HG03025 (cell line): ENCODE results near the gene MSH4.
"Not testable (repeated sequence)": the region's sequence is repeated elsewhere in the genome, so short reads cannot be mapped to it uniquely, and the experiment has no call there.

Experiments
- ATAC-seq: cut with Tn5 transposase; IDR thresholded peaks from one replicate; pipeline ENCODE4 v1.9.1; 2021; ENCODE audit warnings: mild to moderate bottlenecking, moderate library complexity; ENCODE audit not compliant: unreplicated experiment, low FRiP score

The MSH4 gene

DNA sequence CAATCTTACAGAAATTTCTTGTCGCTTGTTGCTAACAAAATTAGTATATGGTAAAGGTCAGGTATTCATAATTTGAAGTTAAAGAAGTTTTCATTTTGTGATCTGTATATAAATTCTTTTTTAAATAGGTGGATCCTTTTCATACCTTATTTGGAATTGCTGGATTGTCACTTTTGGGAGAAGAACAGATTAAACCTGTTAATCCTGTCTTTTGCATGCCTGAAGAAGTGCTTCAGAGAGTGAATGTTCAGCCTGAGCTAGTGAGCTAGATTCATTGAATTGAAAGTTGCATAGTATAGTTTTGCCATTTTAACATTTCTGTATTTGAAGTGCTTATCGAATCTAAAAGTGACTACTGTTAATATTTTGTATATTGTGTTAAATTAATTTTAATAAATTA, 2.3 kb upstream of the MSH4 start:
- no peak for ATAC-seq

DNA sequence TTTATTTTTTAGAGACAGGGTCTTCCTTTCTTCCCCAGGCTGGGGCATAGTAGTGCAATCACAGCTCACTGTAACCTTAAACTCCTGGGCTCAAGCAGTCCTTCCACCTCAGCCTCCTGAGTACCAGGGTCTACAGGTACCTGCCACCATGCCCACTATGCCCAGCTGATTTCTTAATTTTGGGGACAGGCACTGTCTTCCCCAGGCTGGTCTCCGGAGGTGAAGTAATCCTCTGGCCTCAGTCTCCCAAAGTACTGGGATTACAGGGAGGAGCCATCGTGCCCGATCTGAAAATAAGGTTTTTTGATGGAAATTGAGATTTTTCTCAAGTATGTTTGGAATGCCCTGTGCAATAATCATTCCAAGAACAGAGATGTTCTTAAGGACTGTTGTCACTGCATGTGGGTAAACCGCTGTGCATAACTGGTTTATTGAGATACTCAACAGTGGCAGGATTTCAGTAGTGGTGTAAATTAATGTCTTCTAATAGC, 934 bp upstream of the MSH4 start:
- no peak for ATAC-seq

DNA sequence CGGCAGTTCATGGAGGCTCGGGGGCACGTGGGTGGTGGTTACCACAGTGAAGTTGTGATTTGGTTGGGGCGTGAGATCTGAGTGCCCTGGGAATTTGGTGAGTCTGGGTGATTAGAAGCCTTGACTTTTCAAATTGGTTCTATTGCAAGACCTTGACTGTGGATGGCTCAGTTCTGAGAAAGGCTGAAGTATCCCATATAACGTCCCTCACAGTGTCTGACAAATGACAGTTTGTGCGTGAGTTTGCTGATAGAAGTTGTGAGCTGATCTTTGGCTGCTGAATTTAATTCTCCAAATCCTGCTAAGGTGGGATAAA, 549 bp downstream of the MSH4 start:
- ATAC-seq, result no peak

DNA sequence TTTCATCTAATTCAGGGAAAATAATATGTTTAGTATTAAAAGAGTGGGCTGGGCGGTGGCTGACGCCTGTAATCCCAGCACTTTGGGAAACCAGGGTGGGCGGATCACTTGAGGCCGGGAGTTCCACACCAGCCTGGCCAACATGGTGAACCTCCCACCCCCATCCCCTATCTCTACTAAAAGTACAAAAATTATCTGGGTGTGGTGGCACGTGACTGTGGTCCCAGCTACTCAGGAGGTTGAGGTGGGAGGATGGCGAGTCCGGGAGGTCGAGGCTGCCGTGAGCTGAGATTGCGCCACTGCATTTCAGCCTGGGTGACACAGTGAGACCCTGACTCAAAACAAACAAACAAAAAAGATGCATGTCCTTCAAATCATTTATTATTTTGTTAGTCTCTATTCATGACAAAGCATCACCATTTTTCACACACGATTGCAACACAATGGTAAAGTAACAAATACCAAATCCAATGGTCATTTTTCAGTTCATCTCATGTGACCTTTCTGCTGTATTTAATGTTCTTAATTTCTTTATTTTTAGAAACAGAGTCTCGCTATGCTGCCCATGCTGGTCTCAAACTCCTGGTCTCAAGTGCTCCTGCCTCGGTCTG, 1.0 kb downstream of the MSH4 start:
- ATAC-seq, result no peak

DNA sequence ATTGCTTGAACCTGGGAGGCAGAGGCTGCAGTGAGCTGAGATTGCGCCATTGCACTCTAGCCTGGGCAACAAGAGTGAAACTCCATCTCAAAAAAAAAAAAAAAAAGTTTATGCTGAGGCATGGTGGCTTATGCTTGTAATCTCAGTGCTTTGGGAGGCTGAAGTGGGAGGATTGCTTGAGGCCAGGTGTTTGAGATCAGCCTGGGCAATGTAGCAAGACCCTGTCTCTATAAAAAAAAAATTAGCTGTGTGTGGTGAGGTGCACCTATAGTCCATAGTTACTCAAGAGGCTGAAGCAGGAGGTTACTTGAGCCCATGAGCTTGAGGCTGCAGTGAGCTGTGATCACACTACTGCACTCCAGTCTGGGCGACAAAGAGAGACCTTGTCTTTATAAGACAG, 4.8 kb downstream of the MSH4 start:
- ATAC-seq, result not testable (repeated sequence)

DNA sequence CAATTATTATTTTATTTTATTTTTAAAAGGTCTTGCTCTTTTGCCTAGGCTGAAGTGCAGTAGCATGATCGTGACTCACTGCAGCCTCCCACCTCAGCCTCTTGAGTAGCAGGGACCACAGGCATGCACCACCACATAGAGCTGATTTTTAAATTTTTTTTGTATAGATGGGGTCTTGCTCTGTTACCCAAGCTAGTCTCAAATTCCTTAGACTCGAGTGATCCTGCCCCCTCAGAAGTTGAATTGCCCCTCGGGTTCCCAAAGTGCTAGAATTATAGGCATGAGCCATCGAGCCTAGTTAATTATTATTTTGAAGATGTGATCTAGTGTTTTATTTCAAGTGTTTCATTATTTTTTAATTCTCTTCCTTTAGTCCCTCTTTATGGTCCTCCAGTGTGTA, 12.2 kb downstream of the MSH4 start:
- ATAC-seq, result no peak

DNA sequence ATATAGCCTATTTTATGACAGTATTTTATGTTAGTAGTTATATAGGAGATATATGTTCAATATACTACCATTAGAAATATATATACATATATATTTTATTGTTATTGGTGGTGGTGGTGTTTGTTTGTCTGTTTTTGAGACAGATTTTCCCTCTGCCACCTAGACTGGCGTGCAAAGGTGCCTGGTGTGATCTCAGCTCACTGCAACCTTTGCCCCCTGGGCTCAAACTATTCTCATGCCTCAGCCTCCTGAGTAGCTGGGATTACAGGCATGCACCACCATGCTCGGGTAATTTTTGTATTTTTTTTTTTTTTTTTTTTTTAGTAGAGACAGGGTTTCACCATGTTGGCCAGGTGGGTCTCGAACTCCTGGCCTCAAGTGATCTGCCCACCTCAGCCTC, 13.4 kb downstream of the MSH4 start:
- not testable (repeated sequence) for ATAC-seq

DNA sequence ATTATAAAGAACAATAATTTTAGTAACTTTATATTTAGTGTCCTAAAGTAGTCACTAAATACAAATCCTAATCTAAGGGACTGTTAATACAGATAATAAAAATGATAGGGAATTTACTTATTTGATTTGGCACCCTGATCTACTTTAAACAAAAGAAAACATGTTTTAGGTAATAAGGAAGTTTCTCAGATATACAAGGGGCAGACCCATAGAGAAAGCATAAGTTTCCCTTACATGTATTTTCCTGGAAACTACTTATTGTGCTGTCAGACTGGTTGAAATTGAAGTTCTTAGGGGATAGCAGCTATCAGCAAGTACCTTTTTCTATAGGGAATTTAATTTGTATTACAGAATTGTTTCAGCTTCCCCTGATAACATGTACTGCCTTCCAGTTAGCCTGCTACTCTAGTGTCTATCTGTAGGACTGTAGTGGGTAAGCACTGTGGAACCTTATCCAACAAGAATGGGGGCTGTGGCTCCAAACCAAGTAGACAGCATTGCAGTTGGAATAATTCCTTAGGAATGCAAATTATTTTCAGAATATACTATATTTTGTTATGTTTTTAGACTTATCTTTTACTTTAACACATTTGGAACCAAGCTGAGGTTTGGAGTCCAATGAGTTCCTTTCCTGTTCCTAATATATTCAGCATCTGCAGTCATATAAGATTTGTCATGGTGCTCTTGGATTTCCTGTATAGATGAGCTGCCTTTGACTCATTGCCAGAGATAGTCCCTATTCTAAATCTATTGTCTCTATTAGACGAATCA, 14.7 kb downstream of the MSH4 start:
- no peak for ATAC-seq

DNA sequence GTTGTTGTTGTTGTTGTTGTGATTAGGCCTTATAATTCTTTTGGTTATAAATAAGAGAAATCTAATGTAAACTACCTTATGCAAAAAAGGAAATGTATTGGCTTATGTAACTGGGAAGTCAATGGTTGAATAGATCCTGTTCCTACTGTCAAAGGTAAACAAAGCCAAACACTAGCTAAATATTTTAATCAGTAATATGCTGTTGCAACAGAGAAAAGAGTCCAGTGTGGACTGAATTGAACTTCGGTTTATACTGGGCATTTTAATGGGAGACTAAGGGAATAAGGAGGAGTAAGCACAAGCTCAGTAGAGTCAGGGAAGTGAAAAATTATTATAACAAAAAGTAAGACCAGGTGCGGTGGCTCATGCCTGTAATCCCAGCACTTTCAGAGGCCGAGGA, 15.4 kb downstream of the MSH4 start:
- no peak for ATAC-seq

DNA sequence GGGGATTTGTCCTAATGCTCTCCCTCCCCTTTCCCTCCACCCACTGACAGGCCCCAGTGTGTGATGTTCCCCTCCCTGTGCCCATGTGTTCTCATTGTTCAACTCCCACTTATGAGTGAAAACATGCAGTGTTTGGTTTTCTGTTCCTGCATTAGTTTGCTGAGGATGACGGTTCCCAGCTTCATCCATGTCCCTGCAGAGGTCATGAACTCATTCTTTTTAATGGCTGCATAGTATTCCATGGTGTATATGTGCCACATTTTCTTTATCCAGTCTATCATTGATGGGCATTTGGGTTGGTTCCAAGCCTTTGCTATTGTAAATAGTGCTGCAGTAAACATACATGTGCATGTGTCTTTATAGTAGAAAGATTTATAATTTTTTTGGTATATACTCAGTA, 26.9 kb downstream of the MSH4 start:
- not testable (repeated sequence) for ATAC-seq

DNA sequence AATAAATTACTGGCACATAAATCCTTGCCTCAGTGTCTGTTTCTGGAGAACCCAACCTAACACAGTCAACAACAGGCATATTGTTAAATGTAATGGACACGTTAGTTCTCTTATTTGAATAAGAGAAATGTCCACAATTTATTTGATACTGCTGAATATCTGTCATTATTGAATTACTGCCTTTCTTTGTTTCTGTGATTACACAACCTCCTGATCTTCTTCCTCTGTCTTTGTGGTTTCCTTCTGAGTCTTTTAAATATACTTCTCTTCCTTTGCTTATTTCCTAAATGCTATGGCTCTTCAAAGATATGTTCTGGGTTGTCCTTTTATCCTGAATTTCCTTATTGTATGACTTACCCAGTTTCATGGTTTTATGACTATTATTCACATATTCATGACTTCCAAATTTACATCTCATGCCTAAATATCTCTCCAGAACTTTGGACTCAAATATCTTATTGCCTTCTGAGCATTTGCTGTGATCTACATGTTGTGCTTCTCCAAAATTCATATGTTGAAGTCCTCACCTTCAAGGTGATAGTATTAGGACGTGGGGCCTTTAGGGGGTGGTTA, 39.9 kb downstream of the MSH4 start:
- ATAC-seq, result no peak

DNA sequence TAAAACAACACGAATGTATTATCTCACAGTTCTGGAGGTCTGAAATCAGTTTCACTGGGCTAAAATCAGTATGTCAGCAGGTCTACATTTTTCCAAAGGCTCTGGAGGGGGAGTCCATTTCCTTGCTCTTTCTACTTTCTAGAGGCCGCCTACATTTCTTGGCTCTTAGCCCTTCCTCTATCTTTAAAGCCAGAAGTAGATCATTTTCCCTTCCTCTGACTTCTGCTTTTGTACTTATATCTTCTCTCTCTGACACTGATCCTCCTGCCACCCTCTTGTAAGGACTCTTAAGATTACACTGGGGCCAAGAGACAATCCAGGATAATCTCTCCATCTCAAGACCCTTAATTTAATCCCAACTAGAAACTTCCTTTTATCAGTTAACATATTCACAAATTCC, 41.4 kb downstream of the MSH4 start:
- no peak for ATAC-seq

DNA sequence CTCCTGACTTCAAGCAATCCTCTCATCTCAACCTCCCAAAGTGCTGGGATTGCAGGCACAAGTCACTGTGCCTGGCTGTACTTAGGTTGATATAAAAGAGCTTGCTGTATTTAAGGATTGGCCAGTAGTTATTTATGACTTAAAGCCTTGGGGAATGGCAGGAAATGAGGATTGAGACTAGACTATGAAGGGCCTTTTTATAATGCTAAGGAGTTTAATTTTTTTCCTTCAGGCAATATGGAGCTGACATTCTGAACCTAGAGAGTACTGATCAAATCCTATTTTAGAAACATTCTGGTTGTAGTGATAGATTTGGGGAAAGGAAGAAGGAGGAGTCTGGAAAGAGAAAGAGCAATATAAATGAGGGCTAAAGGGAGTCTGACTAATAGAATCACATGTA, 44.7 kb downstream of the MSH4 start:
- no peak for ATAC-seq

DNA sequence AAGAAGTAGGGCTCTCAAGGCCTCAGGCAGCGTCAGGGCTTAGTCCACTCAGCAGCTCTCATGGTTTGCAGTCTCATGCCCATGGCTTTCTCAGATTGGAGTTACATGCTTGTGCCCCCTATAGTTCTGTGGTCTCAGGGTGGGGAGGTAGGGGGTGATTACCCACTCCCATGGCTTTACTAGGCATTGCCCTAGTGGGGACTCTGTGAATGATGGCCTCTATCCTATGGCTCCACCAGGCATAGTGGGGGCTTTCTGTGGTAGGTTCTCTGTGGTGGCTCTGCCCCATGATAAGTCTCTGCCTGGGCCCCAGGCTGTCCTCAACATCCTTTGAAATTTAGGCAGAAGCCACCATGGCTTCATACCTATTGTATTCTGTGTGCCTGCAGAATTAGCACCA, 48.9 kb downstream of the MSH4 start:
- no peak for ATAC-seq

DNA sequence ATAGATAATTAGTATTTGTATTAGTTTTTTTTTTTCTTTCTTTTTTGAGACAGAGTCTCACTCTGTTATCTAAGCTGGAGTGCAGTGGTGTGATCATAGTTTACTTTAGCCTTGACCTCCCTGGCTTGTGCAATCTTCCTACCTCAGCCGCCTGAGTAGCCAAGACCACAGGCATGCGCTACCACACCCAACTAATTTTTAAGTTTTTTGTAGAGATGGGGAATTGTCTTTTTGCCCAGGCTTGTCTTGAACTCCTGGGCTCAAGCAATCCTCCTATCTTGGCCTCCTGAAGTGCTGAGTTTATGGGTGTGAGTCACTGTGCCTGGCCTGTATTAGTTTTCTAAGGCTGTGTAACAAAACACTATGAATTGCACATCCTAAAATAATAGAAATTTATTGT, 58.3 kb downstream of the MSH4 start:
- no peak for ATAC-seq

DNA sequence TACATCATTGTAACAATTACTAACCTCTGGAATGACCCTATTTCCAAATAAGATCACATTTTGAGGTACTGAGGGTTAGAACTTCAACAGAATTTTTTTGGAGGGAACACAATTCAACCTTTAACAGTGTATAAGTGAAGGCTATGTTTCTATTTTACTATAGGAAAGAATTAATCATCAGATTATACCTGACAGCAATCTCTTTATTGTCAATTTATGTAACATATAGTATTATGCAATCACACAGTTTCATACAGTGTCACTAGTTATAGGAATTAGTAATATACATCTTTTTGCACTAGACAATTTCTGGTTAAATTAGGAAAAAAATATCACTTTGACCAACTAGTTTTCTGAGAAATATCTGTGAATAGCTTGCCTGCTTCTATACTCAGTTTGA, 59.1 kb downstream of the MSH4 start:
- ATAC-seq, result no peak

DNA sequence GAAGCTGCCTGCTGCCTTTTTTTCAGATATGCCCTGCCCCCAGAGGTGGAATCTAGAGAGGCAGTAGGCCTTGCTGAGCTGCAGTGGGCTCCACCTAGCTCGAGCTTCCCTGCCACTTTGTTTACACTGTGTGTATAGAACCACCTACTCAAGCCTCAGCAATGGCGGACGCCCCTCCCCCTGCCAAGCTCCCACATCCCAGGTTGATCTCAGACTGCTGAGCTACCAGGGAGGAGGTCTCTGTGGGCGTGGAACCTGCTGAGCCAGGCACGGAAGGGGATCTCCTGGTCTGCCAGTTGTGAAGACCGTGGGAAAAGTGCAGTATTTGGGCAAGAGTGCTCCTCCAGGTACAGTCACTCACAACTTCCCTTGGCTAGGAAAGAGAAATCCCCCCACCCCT, 65.1 kb downstream of the MSH4 start:
- no peak for ATAC-seq

DNA sequence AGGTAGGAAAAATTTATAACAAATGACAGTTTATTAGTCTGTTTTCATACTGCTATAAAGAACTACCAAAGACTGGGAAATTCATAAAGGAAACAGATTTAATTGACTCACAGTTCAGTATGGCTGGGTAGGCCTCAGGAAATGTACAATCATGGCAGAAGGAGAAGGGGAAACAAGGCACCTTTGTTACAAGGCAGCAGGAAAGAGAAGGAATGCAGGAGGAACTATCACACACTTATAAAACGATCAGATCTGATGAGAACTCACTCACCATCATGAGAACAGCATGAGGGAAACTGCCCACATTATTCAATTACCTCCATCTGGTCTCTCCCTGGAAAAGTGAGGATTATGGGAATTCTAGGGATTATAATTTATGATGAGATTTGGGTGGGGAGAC, 74.3 kb downstream of the MSH4 start:
- no peak for ATAC-seq

DNA sequence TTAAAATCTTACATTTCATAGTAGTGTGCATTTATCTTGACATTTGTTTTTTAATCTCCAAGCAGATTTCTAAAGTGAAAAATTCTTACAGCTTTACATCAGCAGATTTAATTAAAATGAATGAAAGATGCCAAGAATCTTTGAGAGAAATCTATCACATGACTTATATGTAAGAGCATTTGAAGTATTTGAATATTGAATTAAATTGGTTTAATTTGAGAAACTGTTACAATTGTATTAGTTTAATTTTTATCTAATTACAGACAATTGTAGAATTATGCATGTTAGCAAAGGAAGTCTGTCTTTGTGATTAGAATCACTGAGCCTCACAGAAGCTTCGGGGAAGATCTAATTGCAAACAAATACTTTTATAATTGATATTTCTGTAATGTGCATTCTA, 83.3 kb downstream of the MSH4 start:
- no peak for ATAC-seq

DNA sequence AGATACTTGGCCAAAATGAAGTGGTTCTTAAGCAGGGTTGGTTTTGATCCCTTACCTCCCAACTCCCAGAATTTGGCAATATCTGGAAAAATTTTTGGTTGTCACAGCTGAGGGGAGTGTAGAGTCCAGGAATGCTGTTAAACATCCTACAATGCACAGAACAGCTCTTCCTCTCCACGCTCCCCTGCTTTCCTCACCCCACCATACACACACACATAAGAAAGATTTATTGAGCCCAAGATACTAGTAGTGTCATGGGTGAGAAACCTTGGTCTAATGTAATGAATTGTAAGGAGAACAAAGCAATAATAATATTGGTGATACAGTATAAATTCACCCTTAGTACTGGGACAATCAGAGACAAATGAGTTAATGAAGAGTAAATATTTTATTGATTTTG, 87.8 kb downstream of the MSH4 start:
- ATAC-seq, result no peak

DNA sequence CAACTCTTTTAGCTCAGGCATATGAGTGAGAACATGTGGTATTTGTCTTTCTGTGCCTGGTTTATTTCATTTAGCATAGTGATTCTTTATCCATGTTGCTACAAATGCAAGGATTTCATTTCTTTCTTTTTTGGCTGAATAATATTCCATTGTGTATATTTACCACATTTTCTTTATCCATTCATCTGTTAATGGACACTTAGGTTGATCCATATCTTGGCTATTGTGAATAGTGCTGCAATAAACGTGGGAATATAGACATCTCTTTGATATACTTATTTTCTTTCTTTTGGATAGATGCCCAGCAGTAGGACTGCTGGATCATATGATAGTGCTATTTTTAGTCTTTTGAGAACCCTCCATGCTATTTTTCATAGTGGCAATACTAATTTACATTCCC, 104.7 kb downstream of the MSH4 start:
- no peak for ATAC-seq

DNA sequence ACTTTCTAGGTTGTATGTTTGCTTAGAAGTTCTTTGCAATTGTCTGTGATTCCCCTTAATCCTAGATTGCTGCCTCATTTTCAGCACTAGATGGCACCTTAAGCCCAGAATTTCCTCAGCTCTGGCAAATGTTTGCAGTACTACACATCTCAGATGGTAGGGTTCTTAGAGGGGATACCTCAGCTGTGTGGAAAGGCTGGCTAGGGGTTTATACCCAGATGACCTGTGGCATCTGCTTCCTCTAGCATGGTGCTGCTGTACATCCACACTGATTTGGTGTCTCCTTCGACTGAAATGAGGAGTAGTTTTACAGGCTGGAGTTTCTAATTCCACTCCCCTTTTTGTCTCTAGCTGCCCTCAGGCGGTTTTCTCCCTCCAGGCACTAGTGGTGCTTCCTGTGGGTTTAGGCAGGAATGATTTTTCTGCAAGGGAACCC, 112.1 kb downstream of the MSH4 start:
- peak; percentile 71 for ATAC-seq
